ENCODE results near the gene PIK3IP1.
"Not testable (repeated sequence)": the region's sequence is repeated elsewhere in the genome, so short reads cannot be mapped to it uniquely, and the experiment has no call there.

PIK3IP1 gene

GRCh38 chr22:31292236-31292989 lies at the start of gene PIK3IP1:
PIK3IP1 (minus strand) TSS chr22:31292488; CDS start chr22:31292344, 144 bp downstream.
- FAIRE-seq = no peak

DNA sequence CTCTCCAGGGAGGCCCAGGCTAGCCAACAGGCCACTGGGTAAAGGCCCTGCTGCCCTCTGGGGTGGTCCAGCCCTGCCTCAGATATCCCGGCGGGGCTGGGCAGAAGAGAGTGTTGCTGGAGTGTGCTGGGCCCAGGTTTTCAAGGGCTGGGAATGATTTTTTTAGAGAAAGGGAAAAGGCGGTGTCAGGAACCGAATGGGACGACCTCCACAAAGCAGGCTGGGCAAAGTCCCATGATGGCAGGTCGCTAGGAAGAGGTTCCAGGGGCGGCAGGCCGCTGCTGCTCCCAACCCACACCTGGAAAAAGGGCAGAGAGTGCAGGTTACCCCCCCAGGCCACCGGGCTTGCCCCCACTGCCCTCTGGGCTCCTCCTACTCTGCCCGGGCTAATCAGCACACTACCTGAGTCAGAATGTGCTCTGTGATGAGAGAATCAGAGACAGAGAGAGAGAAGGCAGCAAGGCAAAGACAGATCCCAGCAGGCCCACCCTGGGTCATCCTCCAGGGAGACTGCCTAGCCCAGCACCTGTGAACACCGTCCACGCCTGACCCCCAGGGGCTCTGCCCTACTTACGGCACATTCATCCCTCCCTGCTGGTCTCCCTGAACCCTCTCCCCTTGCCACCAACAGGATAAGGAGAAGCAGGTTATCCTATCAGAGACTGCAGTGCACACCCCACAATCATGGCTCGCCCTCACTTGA lies 49.2 kb upstream of the PIK3IP1 start:
- FAIRE-seq = no peak

GRCh38 chr22:31340765-31341247 lies 48.5 kb upstream of the PIK3IP1 start:
- FAIRE-seq = no peak

DNA sequence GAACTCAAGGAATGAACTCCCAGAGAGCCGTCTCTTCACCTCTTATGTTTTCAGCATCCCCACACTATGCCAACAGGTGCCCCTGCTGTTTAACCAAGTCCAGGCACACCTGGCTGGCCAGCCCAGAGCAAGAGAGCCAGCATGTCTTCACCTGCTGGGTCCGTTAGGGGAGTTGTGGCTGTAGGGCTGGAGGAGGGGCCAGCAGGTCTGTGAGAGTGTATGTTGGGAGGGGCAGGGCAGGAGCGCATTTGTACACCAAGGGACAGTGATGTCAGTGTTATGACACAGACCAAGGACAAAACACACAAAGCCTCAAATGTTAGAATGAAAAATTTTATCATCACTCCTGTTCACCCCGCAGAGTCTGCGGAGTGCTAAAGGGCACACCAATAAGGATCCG lies 48.1 kb upstream of the PIK3IP1 start:
- FAIRE-seq = no peak

DNA sequence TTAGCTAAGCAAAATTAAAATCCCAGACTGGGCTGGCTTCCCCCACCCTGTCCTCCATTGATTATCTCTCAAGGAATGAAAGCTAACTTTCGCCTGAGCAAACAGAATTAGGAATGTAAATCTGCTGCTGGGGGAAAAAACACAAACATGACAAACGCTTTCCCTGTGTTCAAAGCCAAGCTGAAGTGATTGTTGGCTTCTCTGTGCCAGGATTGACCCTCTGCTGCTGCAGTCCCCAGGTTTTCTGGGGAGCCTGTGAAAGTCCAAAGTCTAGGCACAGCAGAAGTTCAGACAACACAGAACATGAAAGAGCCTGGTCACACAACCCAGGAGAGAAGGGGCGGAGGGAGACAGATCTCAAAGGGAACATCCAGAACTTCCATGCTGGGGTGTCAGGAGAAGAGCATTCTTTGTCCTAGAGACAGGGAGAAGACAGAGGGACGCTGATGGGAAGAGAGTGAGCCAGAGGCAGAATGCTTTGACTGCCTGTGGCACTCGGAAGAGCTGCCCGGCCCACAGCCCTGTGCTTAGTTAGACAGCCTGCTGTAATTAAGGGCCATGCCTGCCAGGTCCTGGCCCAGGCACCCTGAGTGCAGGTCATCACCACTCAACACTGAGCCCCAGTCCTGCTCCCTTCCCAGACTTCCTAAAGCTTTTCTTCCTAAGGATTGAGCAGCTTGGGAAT lies 47.0 kb upstream of the PIK3IP1 start:
- no peak for FAIRE-seq

DNA sequence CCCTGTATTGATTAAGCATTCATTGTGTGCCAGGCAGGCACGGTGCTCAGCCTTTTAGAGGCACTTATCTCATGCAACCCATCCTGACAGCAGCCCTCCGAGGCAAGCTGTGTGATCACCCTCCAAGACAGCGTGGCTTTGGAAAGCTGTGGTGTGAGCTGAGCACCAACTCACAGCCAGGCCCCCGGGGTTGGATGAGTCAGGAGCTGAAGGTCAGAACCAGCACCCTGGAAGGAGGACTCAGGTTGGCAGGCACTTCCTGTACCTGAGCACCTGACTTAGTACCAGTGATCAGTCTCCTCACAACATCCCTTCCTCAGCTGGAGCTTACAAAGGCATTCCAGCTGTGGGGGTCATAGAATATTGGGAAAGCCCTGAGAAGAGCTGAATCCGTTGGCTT lies 44.9 kb upstream of the PIK3IP1 start:
- no peak for FAIRE-seq

- FAIRE-seq = no peak
Measured at GRCh38 chr22:31334329-31334728, 42.0 kb upstream of the PIK3IP1 start.

GRCh38 chr22:31333641-31334040 lies 41.4 kb upstream of the PIK3IP1 start:
- no peak for FAIRE-seq

GRCh38 chr22:31332886-31333285 lies 40.6 kb upstream of the PIK3IP1 start:
- no peak for FAIRE-seq

GRCh38 chr22:31332010-31332409 lies 39.7 kb upstream of the PIK3IP1 start:
- FAIRE-seq = no peak

DNA sequence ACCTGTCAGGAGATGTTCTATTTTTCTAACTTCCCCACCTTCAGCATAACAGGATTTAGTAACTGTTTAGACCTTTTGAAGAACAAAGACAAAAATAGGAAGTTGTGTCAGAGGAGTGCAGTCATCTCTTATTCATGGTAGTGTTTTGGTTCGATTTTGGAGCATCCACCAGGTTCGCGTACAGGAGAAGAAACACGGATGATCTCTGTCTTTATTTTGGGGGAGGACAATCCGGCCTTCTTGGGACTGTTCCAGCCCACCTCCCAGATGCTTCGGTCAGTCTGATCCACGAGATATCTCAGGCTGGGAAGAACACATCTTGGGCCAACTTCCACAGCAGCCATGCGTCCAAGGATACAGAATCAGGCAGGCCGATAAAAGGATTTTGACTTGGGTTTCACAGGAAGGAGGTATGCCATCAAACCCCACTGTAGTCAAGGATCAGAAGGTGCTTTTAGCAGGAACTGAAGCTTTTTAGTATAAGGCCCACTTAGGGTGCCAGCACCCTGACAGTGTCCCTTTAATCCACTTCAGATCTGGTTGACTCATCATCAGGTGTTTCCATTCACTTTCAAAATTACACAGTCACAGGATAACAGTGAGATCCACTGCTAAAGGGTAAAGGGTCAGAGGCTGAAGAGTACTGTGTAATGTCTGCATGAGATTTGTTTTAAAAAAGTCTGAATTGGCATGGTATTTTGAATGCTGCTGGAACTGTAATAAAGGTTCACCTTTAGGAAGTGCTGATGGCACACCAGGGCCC lies 37.3 kb upstream of the PIK3IP1 start:
- FAIRE-seq = no peak

- no peak for FAIRE-seq
Measured at GRCh38 chr22:31329029-31329428, 36.7 kb upstream of the PIK3IP1 start.

DNA sequence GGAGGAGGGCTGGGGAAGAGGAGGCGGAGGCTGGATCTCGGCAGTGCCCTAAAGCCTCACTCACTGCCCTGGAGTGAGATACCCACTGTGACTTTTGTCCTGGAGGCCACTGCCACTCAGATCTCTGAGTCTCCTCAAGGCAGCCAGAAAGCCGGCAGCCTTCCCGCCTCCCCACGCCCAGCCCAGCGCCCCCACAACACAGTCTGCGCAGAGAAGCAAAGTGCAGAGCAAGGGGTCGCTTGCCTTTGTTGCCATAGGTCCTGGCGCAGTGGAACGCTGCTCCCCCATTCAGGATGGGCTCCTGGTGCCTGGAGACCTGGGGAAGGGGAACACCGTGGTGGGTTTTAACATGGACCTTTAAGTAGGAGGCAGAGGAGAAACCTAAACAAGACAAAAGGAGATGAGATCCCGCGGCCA lies 36.3 kb upstream of the PIK3IP1 start:
- FAIRE-seq = no peak

DNA sequence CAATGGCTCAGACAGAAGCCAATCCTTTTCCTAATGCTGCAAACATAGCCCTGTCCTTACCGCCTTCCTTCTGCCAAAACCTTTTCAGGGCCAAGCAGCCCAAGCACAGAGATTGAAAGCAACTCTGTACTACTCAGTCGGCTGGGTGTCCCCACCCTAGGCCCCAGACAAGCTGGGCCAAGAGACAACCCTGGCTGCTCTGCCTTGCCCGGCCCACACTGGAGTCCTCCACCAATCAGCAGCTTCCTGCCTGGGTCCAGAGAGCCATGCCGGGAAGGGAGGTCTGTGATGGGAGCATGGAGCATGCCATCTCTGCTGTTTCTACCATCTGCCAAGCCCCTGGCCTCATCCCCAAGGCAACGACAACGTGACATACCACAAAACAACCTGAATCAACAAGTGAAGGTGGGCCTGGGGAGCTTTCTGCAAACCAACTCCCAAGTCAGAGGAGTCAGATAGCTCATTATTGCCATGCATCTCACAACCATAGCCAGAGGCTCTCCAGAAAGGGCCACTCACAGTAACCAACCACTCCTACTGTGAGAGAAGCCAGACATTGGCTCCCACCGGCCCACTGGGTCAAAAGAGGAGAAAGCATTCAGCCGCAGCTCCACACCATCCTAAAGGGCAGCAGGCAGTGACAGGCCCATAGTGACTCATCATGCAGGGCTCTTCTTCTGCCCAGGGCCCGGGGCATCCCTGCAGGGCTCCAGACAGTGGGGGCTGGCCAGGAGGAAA lies 35.7 kb upstream of the PIK3IP1 start:
- FAIRE-seq = no peak

- no peak for FAIRE-seq
Measured at GRCh38 chr22:31326877-31327276, 34.6 kb upstream of the PIK3IP1 start.

GRCh38 chr22:31323578-31324550 lies 31.6 kb upstream of the PIK3IP1 start:
- no peak for FAIRE-seq

DNA sequence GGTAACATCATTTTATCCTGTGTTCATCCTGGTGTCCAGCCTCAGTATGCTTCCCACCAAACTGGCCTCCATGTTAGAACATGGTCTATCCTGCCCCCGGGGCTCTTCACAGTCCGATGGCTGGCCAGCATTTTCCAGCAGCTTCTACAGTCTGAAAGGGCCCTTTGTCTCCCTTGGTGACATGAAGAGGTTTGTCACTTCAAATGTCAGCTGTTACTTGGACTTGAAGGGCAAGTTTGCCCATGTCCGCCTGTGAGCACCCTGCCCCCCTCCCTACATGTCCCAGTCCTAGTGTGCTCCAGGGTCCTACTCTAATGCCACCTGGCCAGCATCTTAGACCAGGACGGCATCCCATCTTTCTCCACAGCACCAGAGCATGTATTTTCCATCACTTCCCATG lies 29.1 kb upstream of the PIK3IP1 start:
- no peak for FAIRE-seq

DNA sequence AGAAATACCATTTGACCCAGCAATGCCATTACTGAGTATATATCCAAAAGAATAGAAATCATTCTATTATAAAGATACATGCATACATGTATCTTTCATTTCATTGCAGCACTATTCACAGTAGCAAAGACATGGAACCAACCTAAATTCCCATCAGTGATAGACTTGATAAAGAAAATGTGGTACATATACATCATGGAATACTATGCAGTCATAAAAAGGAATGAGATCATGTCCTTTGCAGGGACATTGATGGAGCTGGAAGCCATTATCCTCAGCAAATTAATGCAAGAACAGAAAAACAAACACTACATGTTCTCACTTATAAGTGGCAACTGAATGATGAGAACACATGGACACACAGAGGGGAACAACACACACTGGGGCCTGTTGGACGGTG lies 21.9 kb upstream of the PIK3IP1 start:
- FAIRE-seq = not testable (repeated sequence)

DNA sequence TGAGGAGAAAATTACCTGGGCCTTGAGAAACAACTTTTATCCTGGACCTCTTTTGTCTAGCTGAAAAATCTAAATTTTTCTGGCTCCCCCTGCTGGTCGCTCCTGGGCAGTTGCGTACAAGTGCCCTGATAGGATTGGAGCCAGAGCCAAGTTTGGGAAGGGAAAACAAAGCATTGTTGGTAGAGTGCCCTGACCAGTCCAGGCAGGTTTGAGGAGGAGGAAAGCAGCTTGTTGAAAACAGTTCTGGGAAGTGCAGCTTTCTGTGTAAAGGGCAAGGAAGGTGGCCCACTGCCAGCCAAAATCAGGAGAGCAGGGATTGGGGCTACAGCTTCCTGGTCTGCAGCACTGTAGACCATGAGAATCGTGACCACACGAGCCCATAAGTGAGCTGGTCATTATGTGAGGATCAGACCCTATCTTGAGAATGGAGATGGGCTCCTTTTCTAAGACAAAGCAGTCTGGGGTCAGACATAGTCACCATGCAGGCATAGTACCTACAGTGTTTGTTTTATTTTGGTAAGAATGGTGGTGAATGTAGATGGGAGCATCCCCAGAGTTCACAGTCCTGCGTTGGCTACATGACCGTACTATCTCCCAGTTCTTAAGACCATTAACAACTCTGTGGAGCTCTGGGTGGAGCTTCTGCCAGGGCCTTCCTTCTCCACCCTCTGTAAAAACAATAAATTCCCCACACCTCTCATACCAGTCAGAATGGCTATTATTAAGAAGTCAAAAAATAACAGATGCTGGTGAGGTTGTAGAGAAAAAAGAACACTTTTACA lies 21.3 kb upstream of the PIK3IP1 start:
- no peak for FAIRE-seq

GRCh38 chr22:31308181-31308580 lies 15.9 kb upstream of the PIK3IP1 start:
- FAIRE-seq = no peak

Measured in A204.1 (cell line).